ENCODE measurements around the gene WDR31.
A peak's percentile ranks its signal among the peaks of the same experiment; 100 is the strongest.
"Not testable (repeated sequence)": the region's sequence is repeated elsewhere in the genome, so short reads cannot be mapped to it uniquely, and the experiment has no call there.

The WDR31 gene

GRCh38 chr9:113298311-113298710, 41.8 kb downstream of the WDR31 start:
- DNase-seq (ENCODE audit: low read depth in 3 of 3) = no peak

GRCh38 chr9:113296796-113297558, 43.1 kb downstream of the WDR31 start:
- DNase-seq (ENCODE audit: low read depth in 3 of 3) = no peak

GRCh38 chr9:113296247-113296646, 43.8 kb downstream of the WDR31 start:
- not testable (repeated sequence) for DNase-seq (ENCODE audit: low read depth in 3 of 3)

DNA sequence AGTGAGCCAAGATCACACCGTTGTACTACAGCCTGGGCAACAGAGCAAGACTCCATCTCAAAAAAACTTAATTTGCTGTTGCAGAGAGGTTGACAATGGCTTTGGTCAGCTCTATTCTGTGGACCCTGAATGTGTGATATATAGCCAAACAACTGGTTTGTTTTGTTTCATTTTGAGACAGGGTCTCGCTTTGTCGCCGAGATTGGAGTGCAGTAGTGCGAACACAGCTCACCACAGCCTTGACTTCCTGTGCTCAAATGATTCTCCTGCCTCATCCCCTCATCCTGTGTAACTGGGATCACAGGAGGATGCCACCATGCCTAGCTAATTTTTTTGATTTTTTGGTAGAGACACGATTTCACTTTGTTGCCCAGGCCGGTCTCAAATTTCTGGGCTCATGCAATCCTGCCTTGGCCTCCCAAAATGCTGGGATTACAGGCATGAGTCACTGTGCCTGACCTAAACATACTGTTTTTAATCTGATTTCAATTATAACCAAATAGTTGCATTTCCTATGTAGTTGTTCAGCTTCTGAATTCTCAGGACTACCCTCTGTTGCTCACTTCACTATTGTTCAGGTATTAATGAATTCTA, 46.7 kb downstream of the WDR31 start:
- no peak for DNase-seq (ENCODE audit: low read depth in 3 of 3)

DNA sequence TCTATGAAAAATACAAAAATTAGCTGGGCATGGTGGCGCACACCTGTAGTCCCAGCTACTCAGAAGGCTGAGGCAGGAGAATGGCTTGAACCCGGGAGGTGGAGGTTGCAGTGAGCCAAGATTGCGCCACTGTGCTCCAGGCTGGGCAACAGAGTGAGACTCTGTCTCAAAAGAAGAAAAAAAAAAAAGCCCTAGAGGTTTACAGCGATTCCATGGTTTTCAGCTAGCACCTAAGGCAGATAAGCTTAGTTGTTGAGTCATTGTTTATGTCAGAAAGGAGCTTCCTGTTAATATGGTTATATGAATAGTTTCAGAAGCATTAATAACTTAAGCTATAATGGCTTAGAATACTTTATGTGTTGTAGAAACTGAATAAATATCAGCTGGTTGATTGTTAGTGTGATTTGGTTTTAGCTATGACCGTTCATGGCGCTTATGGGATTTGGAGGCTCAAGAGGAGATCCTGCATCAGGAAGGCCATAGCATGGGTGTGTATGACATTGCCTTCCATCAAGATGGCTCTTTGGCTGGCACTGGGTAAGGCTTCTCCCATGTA, 49.9 kb downstream of the WDR31 start:
- no peak for DNase-seq (ENCODE audit: low read depth in 3 of 3)

DNA sequence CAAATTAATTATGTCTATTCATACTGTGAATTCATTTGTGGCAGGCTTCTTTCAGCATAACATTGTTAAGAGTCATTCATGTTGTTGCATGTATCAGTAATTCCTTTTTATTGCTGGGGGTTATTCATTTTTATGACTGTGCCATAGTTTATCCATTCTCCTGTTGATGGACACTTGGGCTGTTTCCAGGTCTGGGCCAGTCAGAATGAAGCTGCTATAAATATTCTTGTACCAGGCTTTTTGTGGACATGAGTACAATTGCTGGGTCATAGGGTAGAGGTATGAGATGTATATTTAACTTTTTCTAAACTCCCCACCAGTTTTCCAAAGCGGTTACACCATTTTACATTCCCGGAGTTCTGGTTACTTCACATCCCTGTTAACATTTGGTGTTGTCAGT, 51.0 kb downstream of the WDR31 start:
- DNase-seq (ENCODE audit: low read depth in 3 of 3) = no peak

- no peak for DNase-seq (ENCODE audit: low read depth in 3 of 3)
These were observed 58.7 kb downstream of the WDR31 start for GRCh38 chr9:113281356-113281755.

- DNase-seq (ENCODE audit: low read depth in 3 of 3) = no peak
These were observed 61.2 kb downstream of the WDR31 start for GRCh38 chr9:113278840-113279239.

GRCh38 chr9:113275157-113276131, 64.6 kb downstream of the WDR31 start, which contains the start of the genes CDC26 and PRPF4:
TSS of gene CDC26 (minus strand) at chr9:113275572. CDS start at chr9:113272507, 3,065 bp downstream.
TSS of gene PRPF4 (plus strand) at chr9:113275658. CDS start at chr9:113275744, 86 bp downstream.
- DNase-seq (ENCODE audit: low read depth in 3 of 3) = peak; percentile 93 to 96 (median 94)

DNA sequence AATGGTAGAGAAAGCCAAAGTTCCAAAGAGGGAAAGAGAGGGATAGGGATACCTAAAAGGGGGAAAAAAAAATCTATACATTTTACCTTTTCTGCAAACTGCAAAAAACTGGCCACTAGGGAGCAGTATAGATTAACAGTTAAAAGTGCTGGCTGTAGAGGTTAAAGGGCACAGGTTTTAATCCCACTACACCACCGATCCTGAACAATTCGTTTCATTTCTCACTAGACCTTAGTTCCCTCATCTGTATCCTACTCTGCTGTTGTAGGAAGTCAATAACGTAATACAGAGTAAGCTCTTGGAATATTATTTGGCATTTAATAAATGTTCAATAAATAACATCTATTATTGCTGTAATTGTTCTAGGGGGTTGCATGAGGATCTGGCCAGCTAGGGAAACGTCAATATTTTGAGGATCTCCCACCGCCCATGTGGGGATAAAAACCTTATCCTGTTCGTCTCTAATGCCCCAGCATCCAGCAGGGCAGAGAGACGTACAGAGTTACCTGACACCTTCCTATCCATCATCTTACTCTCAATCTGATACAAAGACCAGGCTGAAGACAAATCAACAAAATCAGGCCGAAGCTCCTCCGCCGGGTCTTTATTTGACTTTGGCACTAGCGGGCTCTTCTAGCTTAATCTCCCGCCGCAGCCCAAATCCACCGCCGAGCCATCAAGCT, 65.5 kb downstream of the WDR31 start:
- no peak for DNase-seq (ENCODE audit: low read depth in 3 of 3)

DNA sequence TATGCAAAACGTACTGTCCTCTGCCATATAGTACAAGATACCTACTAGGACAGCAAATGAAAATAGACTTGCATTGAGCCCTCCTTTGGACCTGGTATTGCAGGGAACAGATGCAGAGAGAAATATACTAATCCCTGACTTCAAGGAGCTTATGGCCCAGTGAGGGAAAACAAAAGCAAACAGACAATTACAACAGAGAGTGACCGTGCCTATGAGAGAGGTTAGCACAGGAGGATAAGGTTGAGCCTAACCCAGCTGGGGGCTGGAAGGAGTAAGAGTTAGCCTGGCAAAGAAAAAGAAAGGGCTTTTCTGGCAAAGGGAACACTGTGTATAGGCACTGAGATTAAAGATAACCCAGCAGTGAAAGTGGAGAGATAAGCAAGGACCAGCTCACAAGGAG, 70.2 kb downstream of the WDR31 start:
- DNase-seq (ENCODE audit: low read depth in 3 of 3) = no peak

GRCh38 chr9:113269355-113269754, 70.7 kb downstream of the WDR31 start:
- no peak for DNase-seq (ENCODE audit: low read depth in 3 of 3)

GRCh38 chr9:113267911-113268566, 72.0 kb downstream of the WDR31 start:
- no peak for DNase-seq (ENCODE audit: low read depth in 3 of 3)

DNA sequence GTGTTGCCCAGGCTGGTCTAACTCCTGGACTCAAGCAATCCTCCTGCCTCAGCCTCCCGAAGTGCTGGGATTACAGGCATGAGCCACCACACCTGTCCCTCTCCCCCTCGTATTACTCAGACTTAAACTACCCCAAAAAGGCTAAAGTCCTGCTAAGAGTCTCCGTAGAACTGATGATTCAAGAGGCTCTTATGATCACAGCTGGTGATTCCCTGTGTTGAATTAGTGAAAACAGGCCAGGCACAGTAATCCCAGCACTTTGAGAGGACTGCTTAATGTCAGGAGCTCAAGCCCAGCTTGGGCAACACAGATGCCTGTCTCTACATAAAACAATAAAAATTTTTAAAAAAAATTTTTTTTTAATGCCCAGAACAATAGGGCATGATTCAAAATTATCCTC, 73.9 kb downstream of the WDR31 start:
- DNase-seq (ENCODE audit: low read depth in 3 of 3) = no peak
